GM23248 (cell line): ENCODE measurements around the gene SH3GL3.

Experiments used
- EZH2 ChIP-seq: fragments of 200-600 bp; sonication (generic); IDR thresholded peaks from 2 replicates; pipeline ENCODE4 v1.6.1; 2018; ENCODE audit warnings: antibody characterized with exemption, mild to moderate bottlenecking; ENCODE audit not compliant: insufficient read depth, poor library complexity, severe bottlenecking
- EZH2phosphoT487 ChIP-seq: fragments of 200-600 bp; sonication (generic); IDR thresholded peaks from 2 replicates; pipeline ENCODE4 v1.6.1; 2018; ENCODE audit warnings: antibody characterized with exemption, moderate library complexity, mild to moderate bottlenecking, low read depth; ENCODE audit not compliant: insufficient read depth

GRCh38 chr15:83398626-83399025 is 48.5 kb upstream of the SH3GL3 start:
- no peak for TF ChIP-seq EZH2
- no peak for TF ChIP-seq EZH2phosphoT487
